GM21576 (cell line): ENCODE measurements around the gene EPB41L4B.
"Not testable (repeated sequence)": the region's sequence is repeated elsewhere in the genome, so short reads cannot be mapped to it uniquely, and the experiment has no call there.

Source experiments
- ATAC-seq: cut with Tn5 transposase; IDR thresholded peaks from one replicate; pipeline ENCODE4 v1.9.1; 2021; ENCODE audit warnings: mild to moderate bottlenecking, moderate library complexity; ENCODE audit not compliant: unreplicated experiment

Gene EPB41L4B

DNA sequence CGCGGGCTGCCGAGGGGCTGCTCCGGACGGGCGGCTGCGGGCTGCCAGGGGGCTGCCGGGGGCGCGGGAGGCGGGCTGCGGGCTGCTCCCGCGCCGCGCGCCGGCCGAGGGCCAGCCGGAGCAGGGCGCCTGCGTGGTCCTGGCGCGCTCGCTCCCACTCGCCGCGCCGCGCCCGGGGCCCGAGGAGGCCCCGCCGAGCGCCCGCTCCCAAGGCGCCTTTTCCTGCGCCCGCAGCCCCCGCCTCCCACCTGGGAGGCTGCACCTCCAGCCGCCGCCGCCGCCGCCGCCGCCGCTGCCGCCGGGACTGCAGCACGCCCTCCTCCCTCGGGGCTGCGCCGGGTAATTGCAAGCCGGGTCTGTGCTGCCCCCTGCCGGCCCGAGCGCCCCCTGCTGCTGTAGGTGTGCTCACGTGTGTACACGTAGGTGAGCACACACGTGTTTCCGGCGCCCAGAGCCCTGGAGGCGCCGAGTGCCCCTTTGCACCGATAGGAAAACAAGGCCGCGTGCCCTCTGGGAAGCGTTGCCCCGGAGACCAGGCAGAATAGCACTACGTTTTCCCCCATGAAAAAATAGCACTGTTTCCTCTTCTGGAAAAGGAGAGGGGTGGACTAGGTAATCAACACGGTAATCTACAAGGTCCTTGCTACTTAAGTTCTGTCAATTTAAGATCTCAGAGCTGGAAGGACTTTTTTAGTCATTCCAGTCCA, at the start of gene EPB41L4B:
Gene EPB41L4B (minus strand): TSS at position 318 of the 707 bp plus-strand sequence. CDS start 613 bp downstream, outside the sequence.
- peak; percentile 98 for ATAC-seq

DNA sequence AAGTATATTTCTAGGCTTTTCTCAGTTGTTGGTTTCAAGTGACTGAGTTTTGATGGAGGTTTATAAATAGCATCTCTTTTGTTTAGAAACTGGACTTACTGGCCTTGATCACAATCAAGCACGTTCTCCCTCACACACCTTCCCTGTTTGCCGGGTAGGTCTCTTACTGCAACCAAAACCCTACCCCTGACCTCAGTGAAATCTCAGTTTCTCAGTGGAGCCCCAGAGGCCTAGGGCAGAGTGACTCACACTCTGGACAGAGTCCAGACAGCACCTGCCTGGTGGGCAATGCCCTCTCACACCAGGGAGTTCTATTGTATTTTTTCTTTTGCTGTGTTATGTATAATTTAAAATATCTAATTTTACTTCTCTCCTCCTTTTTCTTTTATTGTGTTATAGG, 48.4 kb upstream of the EPB41L4B start:
- ATAC-seq, result peak; percentile 94

DNA sequence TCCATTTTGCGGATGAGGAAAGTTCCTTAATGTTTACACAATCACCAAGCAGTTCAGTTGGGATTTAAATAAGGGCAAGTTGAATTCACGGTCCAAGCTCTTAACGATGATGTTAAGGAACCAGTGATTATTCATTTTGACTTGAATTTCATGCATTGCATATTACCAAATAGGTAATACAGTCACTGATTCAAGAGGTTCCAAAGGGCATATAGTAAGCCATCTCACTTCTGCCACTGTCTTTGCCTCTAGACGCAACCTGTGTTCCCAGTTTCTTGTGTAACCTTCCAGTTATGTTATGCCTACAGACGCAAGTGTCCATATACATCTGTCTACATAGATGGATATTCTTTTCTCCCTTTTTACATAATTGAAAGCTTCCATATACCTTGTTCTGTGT, 39.9 kb upstream of the EPB41L4B start:
- ATAC-seq, result no peak

DNA sequence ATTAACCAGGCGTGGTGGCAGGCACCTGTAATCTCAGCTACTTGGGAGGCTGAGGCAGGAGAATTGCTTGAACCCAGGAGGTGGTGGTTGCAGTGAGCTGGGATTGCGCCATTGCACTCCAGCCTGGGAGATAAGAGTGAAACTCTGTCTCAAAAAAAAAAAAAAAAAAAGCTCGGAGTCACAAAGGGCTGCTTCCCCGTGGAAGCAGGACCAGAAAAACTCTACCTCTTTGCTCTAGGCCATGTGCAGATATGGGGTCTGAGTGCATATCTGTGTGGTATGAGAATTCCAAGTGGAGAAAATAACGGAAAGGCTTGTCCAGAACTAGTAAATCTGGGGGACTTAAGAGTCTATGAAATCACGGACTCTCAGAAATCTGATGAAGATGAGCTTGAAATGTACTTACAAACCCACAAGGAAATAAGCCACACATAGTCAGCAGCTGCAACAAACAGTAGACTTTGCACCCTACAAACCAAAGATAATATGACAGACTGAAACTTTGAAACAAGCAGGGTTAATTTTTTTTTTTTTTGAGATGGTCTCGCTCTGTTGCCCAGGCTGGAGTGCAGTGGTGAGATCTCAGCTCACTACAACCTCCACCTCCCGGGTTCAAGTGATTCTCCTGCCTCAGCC, 38.2 kb upstream of the EPB41L4B start:
- ATAC-seq, result not testable (repeated sequence)

DNA sequence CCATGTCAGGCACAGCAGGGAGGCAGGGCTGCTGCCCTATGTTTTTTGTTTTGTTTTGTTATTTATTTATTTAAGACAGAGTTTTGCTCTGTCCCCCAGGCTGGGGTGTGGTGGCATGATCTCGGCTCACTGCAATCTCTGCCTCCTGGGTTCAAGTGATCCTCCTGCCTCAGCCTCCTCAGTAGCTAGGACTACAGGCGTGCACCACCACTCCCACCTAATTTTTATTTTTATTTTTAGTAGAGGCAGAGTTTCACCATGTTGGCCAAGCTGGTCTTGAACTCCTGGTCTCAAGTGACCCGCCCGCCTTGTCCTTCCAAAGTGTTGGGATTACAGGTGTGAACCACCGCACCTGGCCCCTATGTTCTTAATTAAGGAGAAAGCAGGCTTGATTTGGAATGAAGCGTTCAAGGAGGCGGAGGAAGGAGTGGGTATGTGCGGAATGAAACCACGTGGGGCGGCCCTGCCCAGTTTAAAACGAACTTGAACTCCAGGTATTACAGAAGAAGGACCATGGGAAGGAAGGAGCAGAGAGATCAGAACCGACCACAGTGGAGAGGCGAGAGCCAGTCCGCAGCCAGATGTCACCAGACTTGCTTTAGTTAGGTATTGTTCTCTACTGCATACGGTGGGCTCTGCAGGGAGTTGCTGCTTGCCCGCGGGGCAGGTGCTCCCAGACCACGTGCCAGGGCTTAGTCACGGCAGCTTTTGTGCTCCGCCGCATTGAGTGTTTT, 34.9 kb upstream of the EPB41L4B start:
- ATAC-seq, result no peak

DNA sequence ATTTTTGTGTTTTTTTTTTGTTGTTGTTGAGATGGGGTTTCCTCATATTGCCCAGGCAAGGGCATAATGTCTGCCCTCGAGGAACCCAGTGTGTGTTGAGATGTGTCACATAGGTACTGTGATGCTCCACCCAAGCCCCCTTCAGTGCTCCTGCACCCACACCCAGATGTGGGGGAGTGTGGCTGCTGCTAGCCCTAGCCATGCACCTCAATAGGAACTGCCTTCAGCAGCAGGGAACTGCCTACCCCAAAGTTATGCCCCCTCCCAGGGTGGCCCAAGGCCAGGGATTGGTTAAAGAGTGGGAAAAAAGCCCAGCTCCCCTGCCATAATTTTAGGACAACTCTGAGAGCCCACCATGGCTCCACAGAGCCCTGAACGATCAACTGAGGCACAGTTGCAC, 33.3 kb upstream of the EPB41L4B start:
- ATAC-seq, result no peak

DNA sequence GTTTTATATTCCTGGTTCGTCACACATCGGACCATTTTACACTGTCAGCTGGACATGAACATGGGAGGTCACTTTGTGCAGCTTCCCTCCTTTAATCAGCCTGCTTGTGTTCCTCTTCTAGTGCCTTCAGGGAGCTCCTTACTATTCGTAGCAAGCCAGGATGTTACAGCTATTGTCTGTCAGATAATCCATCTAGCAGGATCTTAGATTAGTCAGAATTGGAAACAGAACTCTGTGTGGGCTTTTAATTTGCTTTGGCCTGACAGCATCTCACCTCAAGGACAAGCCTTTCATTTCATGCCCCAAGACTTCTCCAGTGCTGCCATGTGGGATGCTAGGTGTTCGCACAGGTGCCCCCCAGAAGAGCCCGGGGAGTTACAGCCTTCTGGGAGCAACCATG, 30.2 kb upstream of the EPB41L4B start:
- ATAC-seq, result no peak

DNA sequence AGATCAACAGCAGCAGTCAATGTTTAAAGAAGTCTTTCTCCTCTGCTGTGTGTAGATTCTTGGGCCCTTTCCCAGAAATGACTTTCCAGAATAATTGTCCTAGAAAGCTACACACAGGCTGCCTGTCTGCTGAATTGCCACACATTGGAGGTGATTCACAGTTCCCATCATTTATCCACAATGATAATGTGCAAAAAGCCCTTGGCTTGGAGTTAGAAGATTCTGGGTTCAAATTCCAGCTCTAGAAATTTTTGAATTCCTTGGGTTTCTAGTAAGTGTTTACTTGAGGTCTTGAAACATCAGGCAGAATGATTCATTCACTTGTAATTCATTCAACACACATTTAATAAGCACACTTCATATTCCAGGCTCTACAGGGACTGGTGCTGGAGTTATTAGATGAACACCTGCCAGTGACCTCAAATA, 28.6 kb upstream of the EPB41L4B start:
- no peak for ATAC-seq

DNA sequence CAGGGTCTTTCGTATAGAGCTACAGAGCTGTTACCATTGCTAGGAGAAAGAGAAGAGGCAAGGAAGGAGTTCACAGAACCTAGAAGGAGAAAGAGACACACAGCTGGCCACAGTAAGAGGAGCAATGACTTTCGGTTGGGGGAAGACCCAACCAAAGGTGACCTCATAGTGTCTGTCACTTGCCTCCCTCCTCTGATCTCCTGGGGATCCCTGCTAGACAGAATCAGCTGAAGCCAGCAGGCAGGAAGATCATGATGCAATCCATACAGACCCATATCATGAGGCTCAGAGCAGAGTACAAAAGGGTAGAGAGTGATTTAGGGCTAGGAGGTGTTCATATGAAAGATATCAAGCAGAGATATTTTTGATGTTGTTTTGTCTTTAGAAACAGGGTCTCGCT, 26.0 kb upstream of the EPB41L4B start:
- ATAC-seq, result no peak

DNA sequence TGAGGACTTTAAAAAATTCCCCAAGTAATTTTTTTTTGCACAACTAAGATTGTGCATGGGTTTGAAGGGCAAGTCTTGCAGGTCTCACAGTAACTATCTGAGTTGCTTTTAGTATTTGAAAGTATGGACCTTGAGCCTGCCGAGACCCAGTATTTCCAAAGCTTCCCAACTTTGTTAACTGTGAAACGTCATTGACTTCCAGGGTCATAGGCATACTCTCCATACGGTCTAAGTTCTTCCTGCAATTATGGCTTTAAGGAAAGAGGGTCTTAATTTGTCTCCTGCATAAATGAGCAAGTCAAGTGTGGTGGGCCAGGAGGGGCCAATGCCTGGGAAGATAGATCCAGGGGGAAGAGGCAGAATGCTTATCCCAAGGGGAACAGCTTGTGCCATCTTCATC, 24.0 kb upstream of the EPB41L4B start:
- no peak for ATAC-seq

DNA sequence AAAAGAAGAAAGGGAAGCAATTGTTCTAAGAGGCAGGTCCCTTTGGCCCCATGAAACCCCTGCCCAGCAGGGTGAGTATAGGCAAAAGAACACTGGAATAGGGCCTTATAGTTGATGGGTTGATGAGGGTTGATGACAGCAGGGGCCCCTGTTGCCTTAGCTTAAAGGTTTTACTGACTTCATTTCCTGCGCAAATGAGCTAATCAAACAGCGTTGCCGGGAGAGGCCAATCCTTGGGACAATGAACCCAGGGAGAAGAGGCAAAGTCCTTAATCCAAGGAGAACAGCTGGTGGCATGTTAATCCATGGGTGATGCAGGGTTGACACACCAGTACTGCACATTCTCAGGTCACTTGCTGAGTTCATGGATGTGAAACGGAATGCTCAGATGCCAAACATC, 22.0 kb upstream of the EPB41L4B start:
- no peak for ATAC-seq

DNA sequence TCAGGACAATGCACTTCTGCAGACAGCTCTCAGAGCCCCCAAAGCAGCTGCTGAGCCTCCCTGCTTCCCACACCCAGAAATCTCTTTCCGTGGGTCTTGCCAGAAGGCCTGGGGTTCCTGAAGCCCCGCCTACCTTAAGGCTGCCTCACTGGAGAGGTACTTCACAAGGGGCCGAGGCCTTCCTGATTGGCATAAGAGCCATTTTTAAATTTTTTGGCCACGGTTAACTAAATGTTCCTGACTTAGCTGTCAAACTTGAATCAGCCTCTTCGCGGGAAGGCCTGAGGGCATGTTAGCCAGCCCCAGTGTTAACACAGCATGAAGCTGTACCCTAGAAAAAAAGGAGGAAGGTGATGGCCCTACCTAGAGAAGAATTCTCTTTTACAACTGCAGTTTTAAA, 20.7 kb upstream of the EPB41L4B start:
- no peak for ATAC-seq

DNA sequence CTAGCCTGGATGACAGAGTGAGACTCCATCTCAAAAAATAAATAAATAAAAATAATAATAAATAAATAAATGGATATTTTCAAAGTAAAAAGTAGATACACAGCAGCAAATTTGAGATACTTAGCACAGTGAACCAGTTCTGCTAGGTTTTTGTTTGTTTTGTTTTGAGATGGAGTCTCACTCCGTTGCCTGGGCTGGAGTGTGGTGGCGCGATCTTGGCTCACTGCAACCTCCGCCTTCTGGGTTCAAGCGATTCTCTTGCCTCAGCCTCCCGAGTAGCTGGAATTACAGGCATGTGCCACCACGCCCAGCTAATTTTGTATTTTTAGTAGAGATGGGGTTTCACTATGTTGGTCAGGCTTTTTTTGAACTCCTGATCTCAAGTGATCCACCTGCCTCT, 20.1 kb upstream of the EPB41L4B start:
- not testable (repeated sequence) for ATAC-seq

DNA sequence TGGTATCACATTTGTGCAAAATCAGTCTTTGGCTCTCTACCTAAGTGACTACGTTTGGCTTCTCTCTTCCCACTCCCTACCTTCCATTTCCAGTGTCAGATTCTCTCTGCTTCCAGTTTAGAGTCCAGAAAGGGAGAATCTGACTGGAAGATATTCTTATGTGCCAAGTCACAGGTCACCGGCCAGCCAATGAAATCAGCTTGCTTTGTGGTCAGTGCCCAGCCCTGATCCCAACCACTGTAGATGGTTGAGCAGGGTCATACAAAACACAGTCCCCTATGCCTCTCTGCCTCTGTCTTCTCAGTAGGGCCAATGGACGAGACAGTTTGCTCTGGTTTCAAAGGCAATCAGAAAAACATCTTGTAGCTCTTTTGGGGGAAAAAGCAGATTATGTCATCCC, 15.6 kb upstream of the EPB41L4B start:
- no peak for ATAC-seq

DNA sequence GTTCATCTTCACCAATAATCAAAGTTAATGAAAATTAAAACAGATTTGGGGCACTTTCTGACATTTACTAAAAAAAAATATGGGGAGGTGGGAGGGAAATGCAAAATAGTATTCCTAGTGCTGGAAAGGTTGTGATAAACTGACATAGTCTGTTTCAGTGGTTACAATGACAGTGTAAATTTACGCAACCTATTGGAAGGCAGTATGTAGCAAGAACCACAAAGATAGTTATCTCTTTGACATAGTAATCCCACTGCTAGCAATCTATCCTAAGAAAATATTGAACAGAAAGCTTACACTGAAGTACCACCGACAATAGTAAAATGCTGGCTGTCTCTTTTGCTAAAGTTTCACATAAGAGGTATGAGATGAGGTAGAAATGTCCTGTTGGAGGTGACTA, 15.1 kb upstream of the EPB41L4B start:
- ATAC-seq, result no peak

DNA sequence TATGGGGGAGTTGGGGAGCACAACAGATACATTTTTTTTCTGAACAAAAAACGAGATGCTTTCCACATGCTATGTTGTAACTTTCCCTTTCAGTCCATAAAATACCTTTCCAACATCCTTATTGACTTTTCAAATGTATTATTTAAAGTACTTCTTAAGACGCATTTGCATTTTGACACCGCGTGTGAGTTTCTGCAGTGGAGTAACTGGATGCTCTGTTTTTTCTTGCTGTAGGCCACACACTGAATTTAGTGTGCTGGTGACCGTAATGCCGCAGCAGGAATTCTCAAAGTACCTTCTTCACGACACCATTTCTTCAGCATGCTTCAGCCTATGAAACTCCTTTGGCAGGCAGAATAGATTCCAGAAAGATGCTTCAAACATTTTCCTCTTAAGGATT, 14.3 kb upstream of the EPB41L4B start:
- no peak for ATAC-seq

DNA sequence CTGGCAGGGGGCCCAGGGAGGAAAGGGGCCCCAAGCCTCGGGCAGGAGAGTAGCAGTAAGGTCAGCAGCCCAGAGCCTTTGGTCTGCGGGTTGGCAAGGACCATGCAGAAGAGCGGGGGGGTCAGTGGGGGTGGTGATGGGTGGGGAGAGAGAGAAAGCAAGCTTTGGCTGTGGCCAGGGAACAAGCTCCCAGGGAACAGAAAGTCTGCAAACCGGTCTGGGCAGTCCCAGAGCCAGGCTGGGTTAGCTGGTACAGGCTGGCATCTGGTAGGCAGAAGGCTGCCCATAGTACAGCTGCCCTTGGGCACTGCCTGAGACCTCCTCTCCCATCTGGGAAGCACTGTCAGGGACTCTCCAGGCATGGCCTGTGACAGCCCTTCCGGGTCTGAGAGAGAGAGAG, 10.5 kb upstream of the EPB41L4B start:
- ATAC-seq, result no peak

DNA sequence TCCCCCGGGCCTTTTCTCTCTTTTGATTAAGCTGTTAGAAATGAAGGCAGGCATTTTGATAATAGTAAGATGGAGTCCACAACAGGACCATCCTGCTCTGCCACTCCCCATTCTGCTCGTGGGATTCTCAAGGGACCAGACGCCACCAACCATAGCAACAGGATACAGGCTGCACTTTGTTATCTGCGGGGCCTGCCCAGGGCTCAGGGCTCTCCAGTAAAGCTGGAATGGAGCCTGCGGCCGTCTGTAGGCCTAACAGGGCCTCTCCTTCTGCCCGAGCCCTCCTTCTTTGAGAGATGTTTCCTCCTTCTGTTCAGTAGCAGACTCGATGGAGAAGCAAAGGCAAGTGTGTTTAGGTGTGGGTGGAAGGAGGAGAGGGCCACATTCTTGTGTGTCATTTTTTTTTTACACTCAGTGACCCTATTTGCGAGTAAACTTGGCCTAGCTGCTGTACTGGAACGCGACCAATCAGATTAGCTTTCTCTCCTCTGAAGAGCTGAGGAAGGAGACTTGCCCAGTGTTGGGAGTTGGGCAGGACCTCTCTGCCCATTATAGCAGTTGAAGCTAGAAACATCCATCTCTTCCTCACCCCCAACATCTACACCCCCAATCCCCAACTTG, 8.9 kb upstream of the EPB41L4B start:
- ATAC-seq, result no peak

DNA sequence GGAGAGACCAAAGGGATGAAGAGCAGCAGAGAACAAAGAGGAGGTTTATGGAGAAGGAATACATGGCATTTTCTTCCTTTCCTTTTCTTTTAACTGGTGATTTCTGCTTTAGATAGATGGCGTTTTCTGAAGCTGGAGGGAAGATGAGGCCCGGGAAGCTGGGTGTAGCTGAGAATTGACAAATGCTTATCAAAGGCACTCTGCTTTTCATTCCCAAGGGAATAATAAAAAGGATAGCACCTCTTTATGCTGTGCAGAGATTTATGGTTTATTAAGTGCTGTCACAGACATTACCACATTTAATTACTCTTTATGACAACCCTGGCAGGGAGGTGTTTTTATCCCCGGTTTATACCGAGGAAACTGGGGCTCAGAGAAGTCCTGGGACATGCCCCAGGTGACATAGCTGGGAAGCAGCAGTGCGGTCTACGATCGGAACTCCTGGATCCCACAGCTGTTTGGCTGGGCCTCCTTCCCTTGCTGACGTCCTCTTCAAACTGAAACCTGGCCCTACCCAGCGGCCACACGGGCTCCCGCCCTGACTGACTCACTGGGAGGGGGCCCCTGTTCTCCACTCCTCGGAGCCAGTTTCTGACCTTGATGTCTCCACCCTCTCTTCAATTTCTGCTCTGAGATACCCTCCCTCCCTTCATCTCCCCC, 8.2 kb upstream of the EPB41L4B start:
- no peak for ATAC-seq

DNA sequence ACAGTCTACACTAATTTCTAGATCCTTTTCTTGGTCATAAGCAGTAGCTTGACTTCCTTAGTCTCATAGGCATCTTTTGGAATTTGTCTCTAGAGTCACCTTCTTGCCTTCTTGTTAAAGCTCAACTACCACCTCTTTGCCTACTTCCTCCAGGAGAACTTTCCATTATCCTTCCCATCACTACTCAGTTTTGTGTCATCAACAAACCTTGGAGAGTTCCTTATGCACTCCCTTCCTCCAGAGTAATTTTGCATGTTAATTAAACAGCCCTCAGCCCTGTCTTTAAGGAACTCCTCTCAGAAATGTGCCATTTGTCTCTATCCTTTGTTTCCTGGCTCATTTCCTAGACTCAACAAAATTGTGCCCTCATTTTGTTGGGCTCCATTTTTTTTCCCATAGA, 4.2 kb upstream of the EPB41L4B start:
- no peak for ATAC-seq

DNA sequence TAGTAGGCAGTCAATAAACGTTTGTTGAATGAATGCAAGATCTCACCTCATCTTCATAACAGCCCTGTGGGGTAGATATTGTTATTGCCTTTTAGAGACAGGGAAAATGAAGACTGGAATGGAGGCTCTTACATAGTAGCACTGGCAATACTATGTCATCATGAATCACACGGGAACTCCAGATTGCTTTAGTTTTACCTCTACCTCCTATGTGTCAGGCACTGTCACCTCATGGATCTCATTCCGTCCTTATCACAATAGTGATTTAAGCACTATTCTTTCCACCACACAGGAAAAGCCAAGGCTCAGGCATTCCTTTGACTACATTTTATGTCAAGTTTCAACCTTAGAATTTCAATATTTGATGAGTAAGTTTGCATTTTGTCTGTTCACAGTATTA, 2.9 kb upstream of the EPB41L4B start:
- ATAC-seq, result no peak
